ENCODE data around the gene ARHGAP4. TPM values are rescaled to one million over a fixed set of nuclear protein-coding genes. Genes with fewer than 3 reads are reported as not detected.
A peak's percentile ranks its signal among the peaks of the same experiment; 100 is the strongest.

The ARHGAP4 gene
- total RNA-seq, 1 donor from 2014 or later, result 72.2 TPM

- DNase-seq (ENCODE audit: low spot score), result no peak
- Mint-ChIP-seq H3K27me3 (ENCODE audit: unreplicated experiment) (peaks cover 5% of the 10 kb centered on the region), H3K36me3 (ENCODE audit: low read depth, unreplicated experiment) (peaks cover 7% of the 10 kb centered on the region), H3K4me1 (ENCODE audit: unreplicated experiment) (peaks cover 11% of the 10 kb centered on the region), H3K27ac (ENCODE audit: unreplicated experiment) (no peak overlapping the region), H3K9me3 (ENCODE audit: unreplicated experiment) (no peaks in the 10 kb centered on the region), H3K4me3 (ENCODE audit: unreplicated experiment) (no peak overlapping the region)
- TF ChIP-seq CTCF (IDR thresholded peaks at IDR 0.05; ENCODE audit: unreplicated experiment), result no peak
Observed at GRCh38 chrX:153950127-153950526, 24.1 kb upstream of the ARHGAP4 start.

- Mint-ChIP-seq H3K4me3 (ENCODE audit: unreplicated experiment) (peak overlapping the region; percentile 47), H3K27ac (ENCODE audit: unreplicated experiment) (peak overlapping the region; percentile 90), H3K9me3 (ENCODE audit: unreplicated experiment) (no peaks in the 10 kb centered on the region), H3K27me3 (ENCODE audit: unreplicated experiment) (peaks cover 5% of the 10 kb centered on the region), H3K4me1 (ENCODE audit: unreplicated experiment) (peaks cover 11% of the 10 kb centered on the region), H3K36me3 (ENCODE audit: low read depth, unreplicated experiment) (peaks cover 7% of the 10 kb centered on the region)
- no peak for TF ChIP-seq CTCF (IDR thresholded peaks at IDR 0.05; ENCODE audit: unreplicated experiment)
- peak; percentile 16 for DNase-seq (ENCODE audit: low spot score)
Observed at GRCh38 chrX:153948847-153949805, 23.1 kb upstream of the ARHGAP4 start.

GRCh38 chrX:153948002-153948466 is 22.0 kb upstream of the ARHGAP4 start:
- H3K4me1 Mint-ChIP-seq (ENCODE audit: unreplicated experiment), result peaks cover 11% of the 10 kb centered on the region
- no peak for DNase-seq (ENCODE audit: low spot score)
- H3K36me3 Mint-ChIP-seq (ENCODE audit: low read depth, unreplicated experiment), result peaks cover 7% of the 10 kb centered on the region
- H3K9me3 Mint-ChIP-seq (ENCODE audit: unreplicated experiment), result no peaks in the 10 kb centered on the region
- peak overlapping the region; percentile 28 for H3K4me3 Mint-ChIP-seq (ENCODE audit: unreplicated experiment)
- TF ChIP-seq CTCF (IDR thresholded peaks at IDR 0.05; ENCODE audit: unreplicated experiment), result no peak
- peaks cover 5% of the 10 kb centered on the region for H3K27me3 Mint-ChIP-seq (ENCODE audit: unreplicated experiment)
- H3K27ac Mint-ChIP-seq (ENCODE audit: unreplicated experiment), result peak overlapping the region; percentile 90

GRCh38 chrX:153947009-153947769 is 21.1 kb upstream of the ARHGAP4 start:
- Mint-ChIP-seq H3K9me3 (ENCODE audit: unreplicated experiment) (no peaks in the 10 kb centered on the region), H3K36me3 (ENCODE audit: low read depth, unreplicated experiment) (peaks cover 7% of the 10 kb centered on the region), H3K27me3 (ENCODE audit: unreplicated experiment) (peaks cover 5% of the 10 kb centered on the region), H3K4me3 (ENCODE audit: unreplicated experiment) (peak overlapping the region; percentile 48), H3K4me1 (ENCODE audit: unreplicated experiment) (peaks cover 11% of the 10 kb centered on the region), H3K27ac (ENCODE audit: unreplicated experiment) (peak overlapping the region; percentile 90)
- DNase-seq (ENCODE audit: low spot score), result peak; percentile 81
- TF ChIP-seq CTCF (IDR thresholded peaks at IDR 0.05; ENCODE audit: unreplicated experiment), result peak; percentile 66
